ENCODE results near the gene TRAF3.

TRAF3 gene

GRCh38 chr14:102900631-102901571 is 123.7 kb downstream of the TRAF3 start:
- no peak for TF ChIP-seq CTCF (IDR thresholded peaks at IDR 0.05; ENCODE audit: low read depth, low read length)
- no peak for DNase-seq (ENCODE audit: extremely low read depth, low read depth)

- no peak for TF ChIP-seq CTCF (IDR thresholded peaks at IDR 0.05; ENCODE audit: low read depth, low read length)
- no peak for DNase-seq (ENCODE audit: extremely low read depth, low read depth)
Observed at GRCh38 chr14:102901633-102902032, 124.4 kb downstream of the TRAF3 start.

- no peak for DNase-seq (ENCODE audit: extremely low read depth, low read depth)
- no peak for TF ChIP-seq CTCF (IDR thresholded peaks at IDR 0.05; ENCODE audit: low read depth, low read length)
Observed at GRCh38 chr14:102902086-102902485, 124.8 kb downstream of the TRAF3 start.

GRCh38 chr14:102902523-102903247 is 125.4 kb downstream of the TRAF3 start:
- no peak for TF ChIP-seq CTCF (IDR thresholded peaks at IDR 0.05; ENCODE audit: low read depth, low read length)
- no peak for DNase-seq (ENCODE audit: extremely low read depth, low read depth)

- DNase-seq (ENCODE audit: extremely low read depth, low read depth) = no peak
- no peak for TF ChIP-seq CTCF (IDR thresholded peaks at IDR 0.05; ENCODE audit: low read depth, low read length)
Observed at GRCh38 chr14:102903248-102903888, 126.1 kb downstream of the TRAF3 start.

- TF ChIP-seq CTCF (IDR thresholded peaks at IDR 0.05; ENCODE audit: low read depth, low read length) = no peak
- DNase-seq (ENCODE audit: extremely low read depth, low read depth) = no peak
Observed at GRCh38 chr14:102903889-102904512, 126.8 kb downstream of the TRAF3 start.
